Ascending aorta (tissue), 2 donors: Measurements from ENCODE around the gene ANAPC10. TPM values are rescaled to one million over a fixed set of nuclear protein-coding genes. Genes with fewer than 3 reads are reported as not detected.

Experiments
- DNase-seq, 2 donors: peaks; one replicate each; pipeline ENCODE4 v3.0.0-alpha.2; 2019; ENCODE audit warnings: low spot score in 2 of 2
- H3K27ac ChIP-seq, 2 donors: fragments of 200-600 bp; sonication (generic); one replicate each; pipeline ENCODE4 v1.5.1; 2016 to 2017; ENCODE audit warnings: mild to moderate bottlenecking in 1 of 2
- H3K27me3 ChIP-seq: fragments of 200-600 bp; sonication (generic); one replicate; pipeline ENCODE4 v1.5.1; 2017
- H3K36me3 ChIP-seq, 2 donors: fragments of 200-600 bp; sonication (generic); one replicate each; pipeline ENCODE4 v1.5.1; 2016
- H3K4me1 ChIP-seq, 2 donors: fragments of 200-600 bp; sonication (generic); one replicate each; pipeline ENCODE4 v1.5.1; 2016 to 2017; ENCODE audit warnings: mild to moderate bottlenecking in 1 of 2
- H3K4me3 ChIP-seq, 2 donors: fragments of 200-600 bp; sonication (generic); one replicate each; pipeline ENCODE4 v1.5.1; 2016 to 2017; ENCODE audit warnings: mild to moderate bottlenecking in 1 of 2
- H3K9me3 ChIP-seq, 2 donors: fragments of 200-600 bp; sonication (generic); one replicate each; pipeline ENCODE4 v1.5.1; 2016
- CTCF ChIP-seq, 3 experiments: fragments of 200-600 bp in 2 of 3; fragments of 450-650 bp in 1 of 3; sonication (generic) in 2 of 3; IDR thresholded peaks; one replicate each; pipeline ENCODE4 v1.5.1; 2016 to 2019; ENCODE audit warnings: antibody characterized with exemption in 3 of 3, mild to moderate bottlenecking in 1 of 3, moderate library complexity in 1 of 3
- intact Hi-C: fragments of 100-400 bp; cut with DNase I; formaldehyde crosslinking; loops from one replicate; pipeline ENCODE4 v1.15.1; 2023
- total RNA-seq: library from RNA; depleted of rRNA; stranded (reverse); fragments of >200 nt; gene quantifications from one replicate; pipeline ENCODE4 v1.1.0, GENCODE V29; 2016

Gene ANAPC10
- total RNA-seq, 1 donor from 2014 or later = 2.6 TPM

DNA sequence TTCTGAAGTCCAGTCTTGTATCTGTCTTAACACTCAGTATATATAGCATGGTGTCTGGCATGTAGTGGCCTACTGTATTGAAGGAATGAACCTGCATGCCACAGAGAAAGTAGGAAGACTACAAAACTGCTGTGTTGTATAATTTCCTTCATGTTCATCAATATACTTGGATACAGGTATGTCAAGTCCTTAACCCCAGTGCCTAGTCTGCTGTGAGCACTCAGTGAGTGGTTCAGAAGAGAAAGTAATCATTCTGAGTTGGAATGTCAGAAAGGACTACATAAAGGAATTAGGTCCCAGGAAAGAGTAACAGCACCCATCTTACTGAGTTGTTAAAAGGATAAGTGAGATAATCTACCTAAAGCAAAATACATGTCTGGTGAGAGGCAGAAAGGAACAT is 32.1 kb upstream of the ANAPC10 start:
- no peaks in the 10 kb centered on the region for H3K9me3 ChIP-seq
- H3K36me3 ChIP-seq = peaks cover 18 to 38% of the 10 kb centered on the region in 2 donors
- peaks cover 0 to 8% of the 10 kb centered on the region in 2 donors for H3K4me1 ChIP-seq
- intact Hi-C loops = no loop called here
- no peaks in the 10 kb centered on the region for H3K27me3 ChIP-seq
- H3K4me3 ChIP-seq = no peak overlapping the region
- DNase-seq = no peak
- TF ChIP-seq CTCF (IDR thresholded peaks at IDR 0.05) = no peak
- peak overlapping the region; percentile 24 to 50 for H3K27ac ChIP-seq

DNA sequence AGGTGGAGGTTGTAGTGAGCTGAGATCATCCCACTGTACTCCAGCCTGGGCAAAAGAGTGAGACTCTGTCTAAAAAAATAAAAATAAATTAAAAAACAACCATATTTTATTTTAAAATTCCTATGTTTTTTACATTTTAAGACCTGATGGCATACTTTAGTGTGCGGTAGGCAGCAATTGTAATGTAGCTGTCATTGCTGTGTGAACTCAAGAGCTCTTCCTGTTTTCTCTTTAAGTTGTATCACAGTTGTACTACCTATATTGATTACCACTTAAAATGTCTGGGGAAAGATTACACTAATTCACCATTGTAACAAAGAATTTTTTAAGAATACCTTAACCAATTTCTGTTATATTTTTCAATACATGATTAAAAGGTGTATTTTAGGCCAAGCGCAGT is 27.4 kb upstream of the ANAPC10 start:
- Histone ChIP-seq H3K36me3 (peaks cover 42 to 78% of the 10 kb centered on the region in 2 donors), H3K4me3 (no peak overlapping the region), H3K27me3 (no peaks in the 10 kb centered on the region), H3K4me1 (no peaks in the 10 kb centered on the region), H3K9me3 (no peaks in the 10 kb centered on the region), H3K27ac (no peak overlapping the region)
- no peak for DNase-seq
- no peak for TF ChIP-seq CTCF (IDR thresholded peaks at IDR 0.05)
- intact Hi-C loops = no loop called here

DNA sequence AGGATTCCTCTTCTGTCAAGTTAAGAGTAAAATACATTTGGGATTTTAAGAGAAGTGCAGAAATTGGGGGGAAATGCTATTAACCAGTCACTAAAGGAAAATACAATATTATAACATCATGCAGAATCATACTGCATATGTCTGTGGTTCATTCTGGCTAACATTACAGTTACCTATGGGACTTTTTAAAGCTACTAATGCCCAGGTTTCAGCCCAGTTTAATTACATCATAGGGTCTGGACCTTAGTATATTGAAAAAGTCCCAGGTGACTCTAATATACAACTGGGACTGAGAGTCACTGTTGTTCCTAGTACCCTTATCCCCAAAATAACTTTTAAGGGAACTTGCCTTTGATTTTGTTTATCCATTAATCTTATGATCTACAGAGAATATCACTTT is 10.1 kb upstream of the ANAPC10 start:
- DNase-seq = no peak
- Histone ChIP-seq H3K27me3 (no peaks in the 10 kb centered on the region), H3K4me1 (no peaks in the 10 kb centered on the region), H3K9me3 (no peaks in the 10 kb centered on the region), H3K36me3 (peaks cover 57 to 80% of the 10 kb centered on the region in 2 donors), H3K4me3 (no peak overlapping the region), H3K27ac (no peak overlapping the region)
- TF ChIP-seq CTCF (IDR thresholded peaks at IDR 0.05) = no peak
- intact Hi-C loops = no loop called here

DNA sequence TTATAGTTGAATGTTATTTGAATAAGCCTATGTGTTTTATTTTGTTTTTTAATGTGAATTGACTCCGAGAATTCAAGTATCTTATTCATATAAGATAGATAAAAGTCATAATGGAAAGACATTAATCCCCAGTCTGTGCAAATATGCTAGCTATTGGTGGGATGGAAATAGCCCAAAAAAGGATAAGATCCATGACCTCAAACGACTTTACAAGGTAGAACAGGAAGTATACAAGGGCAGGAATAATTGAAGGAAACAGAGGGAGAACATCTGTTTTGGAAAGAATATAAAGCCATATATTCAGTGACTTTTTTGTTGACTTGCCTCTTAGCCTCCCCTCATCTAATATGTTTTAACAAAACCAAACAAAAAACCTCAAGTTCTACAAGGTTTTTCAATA is 9.1 kb upstream of the ANAPC10 start:
- no peaks in the 10 kb centered on the region for H3K27me3 ChIP-seq
- H3K4me3 ChIP-seq = no peak overlapping the region
- H3K4me1 ChIP-seq = no peaks in the 10 kb centered on the region
- intact Hi-C loops = no loop called here
- H3K27ac ChIP-seq = no peak overlapping the region
- no peak for TF ChIP-seq CTCF (IDR thresholded peaks at IDR 0.05)
- peaks cover 49 to 70% of the 10 kb centered on the region in 2 donors for H3K36me3 ChIP-seq
- no peaks in the 10 kb centered on the region for H3K9me3 ChIP-seq
- no peak for DNase-seq

DNA sequence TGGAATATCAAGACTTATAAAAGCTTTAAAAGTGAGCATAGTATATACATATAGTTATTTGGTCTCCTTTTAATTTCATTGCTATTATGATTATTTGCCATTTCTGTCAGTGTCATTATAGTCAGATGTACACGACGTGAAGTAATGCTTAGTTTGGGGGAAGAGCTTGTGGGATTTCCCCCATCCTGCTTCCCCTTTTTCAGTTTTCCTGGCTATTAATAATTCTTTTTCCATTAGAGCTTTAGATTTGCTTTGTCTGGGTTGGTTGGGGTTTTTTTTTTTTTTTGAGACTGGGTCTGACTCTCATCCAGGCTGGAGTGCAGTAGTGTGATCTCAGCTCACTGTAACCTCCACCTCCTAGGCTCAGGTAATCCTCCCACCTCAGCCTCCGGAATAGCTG is 5.5 kb upstream of the ANAPC10 start:
- Histone ChIP-seq H3K36me3 (peaks cover 15 to 37% of the 10 kb centered on the region in 2 donors), H3K27me3 (no peaks in the 10 kb centered on the region), H3K4me3 (no peak overlapping the region), H3K27ac (no peak overlapping the region), H3K4me1 (peaks cover 0 to 9% of the 10 kb centered on the region in 2 donors), H3K9me3 (no peaks in the 10 kb centered on the region)
- TF ChIP-seq CTCF (IDR thresholded peaks at IDR 0.05) = no peak
- DNase-seq = no peak
- intact Hi-C loops = no loop called here

DNA sequence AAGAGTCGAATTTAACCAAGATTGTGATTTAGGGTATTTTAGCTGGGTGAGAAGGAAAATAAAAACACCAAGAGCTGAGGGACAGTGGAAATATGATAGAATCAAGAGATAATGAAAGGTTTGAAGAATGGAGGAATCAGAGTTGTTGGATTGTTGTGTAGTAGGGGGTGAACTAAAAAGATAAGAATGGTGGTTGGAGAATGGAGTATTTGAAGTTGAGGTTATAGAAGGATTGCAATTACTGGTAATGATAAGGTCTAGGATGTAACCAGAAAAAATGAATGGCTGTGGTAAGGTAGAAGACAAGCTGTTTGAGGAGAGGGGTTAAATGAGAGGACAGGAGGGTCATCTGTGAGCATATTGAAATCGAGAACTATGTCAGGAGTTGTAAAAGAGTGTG is 4.6 kb upstream of the ANAPC10 start:
- Histone ChIP-seq H3K36me3 (peaks cover 8 to 28% of the 10 kb centered on the region in 2 donors), H3K4me3 (no peak overlapping the region), H3K9me3 (no peaks in the 10 kb centered on the region), H3K27ac (no peak overlapping the region), H3K4me1 (peaks cover 0 to 9% of the 10 kb centered on the region in 2 donors), H3K27me3 (no peaks in the 10 kb centered on the region)
- DNase-seq = no peak
- intact Hi-C loops = no loop called here
- TF ChIP-seq CTCF (IDR thresholded peaks at IDR 0.05) = no peak
